NCI-H345 (cell line): ENCODE data around the gene NPTX2.

Source experiments
- DNase-seq: peaks from one replicate; lab custom pipeline; 2025; lab: John Stamatoyannopoulos, UW

NPTX2 gene

DNA sequence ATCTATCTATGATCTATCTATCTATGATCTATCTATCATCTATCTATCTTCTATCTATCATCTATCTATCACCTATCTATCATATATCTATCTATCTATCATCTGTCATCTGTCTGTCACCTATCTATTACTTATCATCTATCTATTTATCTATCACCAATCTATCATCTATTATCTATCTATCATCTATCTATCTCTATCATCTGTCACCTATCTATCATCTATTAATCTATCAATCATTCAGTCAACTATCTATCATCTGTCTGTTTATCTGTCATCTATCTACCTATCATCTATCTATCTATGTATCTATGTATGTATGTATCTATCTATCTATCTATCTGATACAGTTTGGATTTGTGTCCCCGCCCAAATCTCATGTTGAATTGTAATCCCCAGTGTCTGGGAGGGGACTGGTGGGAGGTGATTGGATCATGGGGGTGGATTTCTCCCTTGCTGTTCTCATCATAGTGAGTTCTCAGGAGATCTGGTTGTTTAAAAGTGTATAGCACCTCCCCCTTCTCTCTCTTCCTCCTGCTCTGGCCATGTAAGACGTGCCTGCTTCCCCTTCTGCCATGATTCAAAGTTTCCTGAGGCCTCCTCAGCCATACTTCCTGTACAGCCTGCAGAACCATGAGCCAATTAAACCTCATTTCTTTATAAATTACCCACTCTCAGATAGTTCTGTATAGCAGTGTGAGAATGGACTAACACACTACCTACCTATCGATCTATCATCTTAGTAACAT is 37.6 kb downstream of the NPTX2 start:
- no peak for DNase-seq

DNA sequence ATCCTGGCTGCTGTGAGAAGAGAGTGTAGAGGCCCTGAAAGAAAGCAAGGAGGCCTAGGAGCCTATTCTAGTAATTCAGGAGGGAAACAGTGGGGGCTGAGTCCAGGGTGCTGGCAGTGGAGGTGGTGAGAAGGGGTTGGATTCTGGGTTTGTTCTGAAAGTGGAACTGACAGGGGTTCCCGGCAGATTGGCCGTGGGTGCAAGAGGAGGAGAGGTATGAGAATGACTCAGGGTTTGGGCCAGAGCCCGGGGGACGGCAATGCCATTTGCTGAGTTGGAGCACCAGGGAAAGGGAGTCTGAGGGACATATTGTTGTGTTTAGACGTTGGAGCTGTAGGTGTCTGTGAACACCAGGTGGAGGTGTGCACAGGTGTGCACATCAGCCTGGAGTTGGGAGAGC is 38.5 kb downstream of the NPTX2 start:
- DNase-seq, result no peak

DNA sequence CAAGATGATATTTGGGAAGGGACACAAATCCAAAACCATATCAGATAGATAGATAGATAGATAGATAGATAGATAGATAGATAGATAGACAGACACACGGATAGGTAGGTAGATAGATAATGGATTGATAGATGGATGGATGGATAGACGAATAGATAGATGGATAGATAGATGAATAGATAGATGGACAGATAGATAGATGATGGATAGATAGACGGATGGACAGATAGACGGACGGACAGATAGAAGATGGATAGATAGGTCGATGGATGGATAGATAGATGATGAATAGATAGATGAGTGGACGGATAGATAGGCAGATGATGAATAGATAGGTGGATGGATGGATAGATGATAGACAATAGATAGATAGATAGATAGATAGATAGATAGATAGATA is 39.8 kb downstream of the NPTX2 start:
- DNase-seq, result no peak

DNA sequence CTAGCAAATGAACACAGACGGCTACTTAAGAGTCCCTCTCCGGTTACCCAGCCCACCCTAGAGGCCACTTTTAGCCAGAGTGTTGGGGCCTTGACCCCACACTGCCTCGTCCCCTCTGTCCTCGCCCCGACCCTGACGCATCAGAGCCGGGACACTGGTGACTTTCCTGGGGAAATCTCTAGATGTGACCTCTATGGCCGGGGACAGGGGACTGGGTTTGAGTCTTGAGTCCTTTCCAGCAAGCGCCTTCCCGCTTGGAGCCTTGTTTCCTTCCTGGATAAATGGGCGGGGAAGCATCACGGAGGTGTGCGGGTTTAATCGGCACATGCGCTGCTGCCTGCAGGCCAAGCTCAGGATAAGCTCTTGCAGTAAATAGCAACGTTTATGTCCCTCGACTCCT is 40.7 kb downstream of the NPTX2 start:
- no peak for DNase-seq

DNA sequence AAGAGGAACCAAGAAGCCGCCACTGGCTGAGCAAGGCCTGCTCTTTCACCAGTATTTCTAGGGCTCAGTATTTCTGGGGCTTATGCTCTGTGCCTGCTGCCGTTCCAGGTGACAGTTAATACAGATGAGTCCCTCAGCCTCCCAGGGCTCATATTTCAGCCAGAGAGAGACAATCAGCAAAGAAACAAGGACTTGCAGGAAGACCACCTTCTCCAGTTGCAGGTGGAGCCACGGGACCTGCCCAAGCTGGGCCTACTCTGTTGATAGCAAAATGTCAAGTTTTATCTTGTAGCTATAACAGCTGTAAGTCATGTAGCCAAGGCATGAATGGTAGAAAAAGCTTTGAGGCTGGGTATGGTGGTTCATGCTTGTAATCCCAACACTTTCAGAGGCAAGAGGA is 42.7 kb downstream of the NPTX2 start:
- no peak for DNase-seq

DNA sequence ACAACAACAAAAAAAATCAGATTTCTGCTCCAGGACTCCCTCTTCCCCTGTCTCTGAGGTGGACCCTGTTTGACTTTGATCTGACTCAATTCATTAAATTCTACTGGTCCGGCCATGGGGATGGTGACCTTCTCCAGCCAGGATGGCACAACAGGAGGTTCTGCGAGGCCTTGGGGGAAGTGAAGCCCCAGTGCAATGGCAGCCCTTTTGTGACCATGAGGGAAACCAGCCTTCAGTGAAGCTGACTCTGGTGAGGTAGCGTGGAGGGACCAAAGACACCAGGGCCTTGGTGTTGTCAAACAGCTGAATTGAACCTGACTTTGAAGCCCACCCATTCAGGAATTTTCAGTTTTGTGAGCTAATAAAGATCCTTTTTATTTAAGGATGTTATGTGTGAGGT is 44.5 kb downstream of the NPTX2 start:
- no peak for DNase-seq

DNA sequence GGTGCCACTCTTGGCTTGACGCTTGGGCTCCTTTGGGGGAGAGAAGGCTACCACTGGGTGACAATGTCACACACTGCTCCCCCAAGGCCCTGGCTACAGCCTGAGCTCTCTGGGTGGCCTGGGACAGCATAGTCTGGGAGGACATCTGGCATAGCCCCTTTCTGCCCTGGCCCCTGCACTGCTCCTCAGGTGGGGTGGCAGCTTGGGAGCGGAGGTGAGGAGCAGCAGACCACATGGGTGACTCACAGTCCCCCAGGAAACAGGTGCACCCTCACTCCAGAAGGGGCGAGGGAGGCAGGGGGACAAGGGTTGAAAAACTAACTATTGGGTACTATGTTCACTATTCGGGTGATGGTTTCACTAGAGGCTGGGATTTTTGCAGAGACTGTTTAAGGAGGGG is 45.2 kb downstream of the NPTX2 start:
- DNase-seq, result no peak

DNA sequence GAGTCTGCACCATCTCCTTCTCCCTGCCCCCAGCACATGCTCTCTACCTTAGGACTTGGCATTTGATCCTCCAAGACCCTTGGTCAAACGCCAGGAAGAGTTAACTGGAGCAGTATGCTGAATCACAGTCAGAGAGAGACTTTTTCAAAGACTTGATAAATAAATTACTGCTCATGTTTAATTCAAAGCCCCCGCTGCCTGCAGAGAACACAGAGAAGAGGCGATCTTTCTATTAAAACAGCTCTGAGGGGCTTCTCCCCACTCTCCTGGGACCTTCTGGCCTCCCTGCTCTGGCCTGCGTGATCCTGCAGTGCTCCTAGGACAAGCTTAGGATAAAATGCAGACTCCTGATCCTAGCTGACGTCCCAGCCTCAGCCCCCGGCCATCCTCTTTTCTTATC is 47.8 kb downstream of the NPTX2 start:
- no peak for DNase-seq

DNA sequence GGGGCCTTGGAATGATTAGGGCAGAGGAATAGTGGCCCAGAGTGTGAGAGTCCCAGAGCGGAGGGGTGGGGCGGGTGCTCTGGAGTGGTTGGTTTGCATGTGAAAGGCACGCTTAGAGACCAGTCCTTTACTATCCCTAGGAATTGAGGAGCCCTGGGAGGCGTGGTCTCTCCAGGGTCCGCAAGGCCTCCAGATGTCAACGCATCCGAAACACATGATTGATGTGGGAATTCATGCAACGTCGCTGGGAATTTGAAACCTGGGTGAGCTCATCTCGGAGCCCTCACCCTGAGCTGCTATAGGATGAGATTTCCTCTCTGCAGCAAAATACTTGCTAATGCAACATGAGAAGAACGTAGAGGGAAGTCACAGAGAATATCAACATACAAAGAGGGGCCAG is 51.2 kb downstream of the NPTX2 start:
- no peak for DNase-seq

DNA sequence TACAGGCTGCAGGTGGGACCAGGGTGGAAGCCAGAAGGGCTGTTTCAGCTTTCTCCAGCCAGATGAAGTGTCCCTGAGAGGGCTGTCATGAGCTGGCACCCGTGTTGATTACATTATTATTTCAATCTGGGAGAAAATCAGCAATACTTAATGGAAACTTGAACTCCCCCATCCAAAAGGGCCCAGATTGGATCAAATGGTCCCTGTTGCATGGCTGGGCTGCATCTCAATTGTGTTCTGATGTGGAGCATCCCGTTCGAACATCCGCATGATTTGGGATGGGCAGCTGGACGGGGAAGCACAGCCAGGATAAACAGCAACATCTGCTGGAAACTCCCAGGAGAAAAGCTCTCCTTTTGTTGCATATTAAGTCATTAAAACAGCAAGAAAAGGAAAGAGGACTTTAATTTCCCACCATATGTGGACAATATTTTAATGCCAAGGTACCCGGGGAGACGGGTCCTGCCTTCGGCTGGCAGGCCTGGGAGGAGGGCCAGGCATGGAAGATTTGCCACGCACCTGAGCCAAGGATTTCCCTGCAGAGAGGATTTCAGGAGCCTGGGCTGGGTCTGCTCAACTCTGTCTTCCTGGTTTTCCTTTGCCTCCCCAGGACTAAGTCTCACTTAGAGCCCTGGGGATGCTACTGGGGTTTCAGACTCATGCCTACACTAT is 52.4 kb downstream of the NPTX2 start:
- no peak for DNase-seq

DNA sequence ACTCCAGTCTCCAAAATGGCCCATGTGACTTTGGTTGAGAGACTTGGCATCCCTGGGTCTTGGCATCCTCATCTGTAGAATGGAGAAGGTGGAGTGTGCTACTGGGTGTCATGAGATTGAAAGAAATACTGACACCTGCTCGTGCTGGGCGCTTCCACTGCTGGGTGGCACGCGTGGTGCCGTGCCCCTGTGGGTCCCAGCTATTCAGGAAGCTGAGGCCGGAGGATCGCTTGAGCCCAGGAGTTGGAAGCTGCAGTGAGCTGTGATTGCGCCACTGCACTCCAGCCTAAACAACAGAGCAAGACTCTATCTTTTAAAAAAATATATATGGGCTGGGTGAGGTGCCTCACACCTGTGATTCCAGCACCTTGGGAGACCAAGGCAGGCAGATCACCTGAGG is 53.1 kb downstream of the NPTX2 start:
- DNase-seq, result no peak

DNA sequence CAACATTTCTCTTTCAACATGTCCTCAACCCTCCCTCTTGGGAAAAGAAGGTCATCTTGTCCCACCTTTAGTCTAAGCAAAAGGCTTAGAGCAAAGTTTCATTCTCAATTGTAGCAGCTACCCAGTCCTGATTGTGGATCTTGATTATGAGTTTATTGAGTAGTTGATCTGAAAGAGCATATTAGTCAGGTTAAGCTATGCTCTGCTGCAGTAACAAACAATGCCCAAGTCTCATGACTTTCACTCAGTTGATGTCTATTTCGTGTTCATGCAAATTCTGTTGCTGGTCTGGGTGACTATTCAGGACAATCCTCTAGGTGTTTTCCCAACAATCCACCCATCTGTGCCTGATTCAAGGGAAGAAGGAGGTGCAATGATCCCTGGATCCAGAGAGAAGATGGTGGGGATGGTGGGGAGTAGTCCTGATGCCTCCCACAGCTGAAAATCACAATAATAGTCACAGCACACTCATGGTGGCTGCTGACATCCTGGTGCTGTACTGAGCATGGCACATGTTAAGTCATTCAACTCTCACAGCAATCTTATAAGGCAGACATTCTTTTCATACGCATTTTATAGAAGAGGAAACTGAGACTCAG is 54.7 kb downstream of the NPTX2 start:
- no peak for DNase-seq

DNA sequence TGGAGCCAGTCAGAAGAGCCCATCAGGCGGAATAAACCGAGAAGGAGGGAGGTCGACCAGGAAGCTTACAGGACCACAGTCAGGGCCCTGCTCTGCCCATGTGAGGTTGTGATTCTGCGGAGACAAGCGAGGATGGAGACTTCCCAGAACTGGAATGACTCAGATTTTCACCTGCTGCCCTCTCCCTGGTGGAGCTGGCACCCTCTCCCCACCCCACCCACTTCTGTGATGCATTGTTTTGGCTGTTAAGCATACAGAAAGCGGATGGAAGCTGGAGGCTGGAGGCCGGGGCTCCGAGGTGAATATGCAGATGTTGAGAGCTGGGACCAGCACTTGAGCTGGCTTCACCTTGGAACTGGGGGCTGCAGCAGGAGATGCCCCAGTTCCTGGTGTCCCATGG is 57.4 kb downstream of the NPTX2 start:
- DNase-seq, result no peak

DNA sequence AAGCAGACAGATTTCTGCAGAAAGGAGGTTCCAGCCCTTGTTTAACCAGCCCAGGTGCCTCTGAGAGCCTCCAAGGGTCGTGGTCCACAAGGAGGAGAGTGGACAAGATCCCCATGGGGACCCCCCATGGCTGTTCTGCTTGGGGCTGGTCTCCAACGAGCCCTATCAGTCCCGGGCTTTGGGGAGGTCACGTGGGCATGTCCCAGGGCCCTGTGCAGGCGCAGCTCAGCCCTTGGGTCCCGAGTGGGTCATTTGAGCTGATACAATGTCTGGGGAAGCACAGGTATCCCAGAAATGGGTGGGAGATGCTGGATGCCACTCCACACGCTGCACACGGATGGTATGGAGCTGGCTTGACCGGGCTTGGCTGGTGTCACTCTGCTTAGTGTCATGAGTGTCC is 57.8 kb downstream of the NPTX2 start:
- DNase-seq, result no peak

DNA sequence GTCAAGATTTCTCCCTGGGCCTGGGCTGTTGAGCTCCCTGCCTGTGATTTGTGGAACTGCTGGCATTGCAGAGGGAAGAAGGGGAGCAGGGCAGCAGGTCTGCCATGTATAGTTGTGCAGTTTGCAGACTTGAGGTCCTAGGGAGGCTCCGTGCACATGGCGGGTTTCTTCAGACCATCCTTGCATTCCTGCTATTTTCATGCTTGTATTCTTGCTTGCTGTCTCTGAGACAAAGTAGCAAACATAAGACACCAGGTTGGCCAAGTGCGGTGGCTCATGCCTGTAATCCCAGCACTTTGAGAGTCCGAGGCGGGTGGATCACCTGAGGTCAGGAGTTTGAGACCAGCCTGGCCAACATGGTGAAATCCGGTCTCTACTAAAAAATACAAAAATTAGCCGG is 61.1 kb downstream of the NPTX2 start:
- no peak for DNase-seq
